SK-N-MC (cell line): ENCODE measurements around the gene FXYD5.

Experiments used
- EZH2 ChIP-seq: fragments of 200-600 bp; sonication (generic); IDR thresholded peaks from one replicate; pipeline ENCODE4 v1.6.1; 2017; ENCODE audit warnings: antibody characterized with exemption
- FOXP2 ChIP-seq: optimal IDR thresholded peaks from 2 replicates; pipeline ENCODE3; 2011; ENCODE audit warnings: mild to moderate bottlenecking, moderate library complexity; ENCODE audit not compliant: insufficient read depth; ENCODE audit errors: extremely low read length, control extremely low read depth
- POLR2AphosphoS5 ChIP-seq: IDR thresholded peaks from 2 replicates; pipeline ENCODE4 v1.6.1; 2012; ENCODE audit warnings: mild to moderate bottlenecking, low read depth, low read length, borderline replicate concordance

DNA sequence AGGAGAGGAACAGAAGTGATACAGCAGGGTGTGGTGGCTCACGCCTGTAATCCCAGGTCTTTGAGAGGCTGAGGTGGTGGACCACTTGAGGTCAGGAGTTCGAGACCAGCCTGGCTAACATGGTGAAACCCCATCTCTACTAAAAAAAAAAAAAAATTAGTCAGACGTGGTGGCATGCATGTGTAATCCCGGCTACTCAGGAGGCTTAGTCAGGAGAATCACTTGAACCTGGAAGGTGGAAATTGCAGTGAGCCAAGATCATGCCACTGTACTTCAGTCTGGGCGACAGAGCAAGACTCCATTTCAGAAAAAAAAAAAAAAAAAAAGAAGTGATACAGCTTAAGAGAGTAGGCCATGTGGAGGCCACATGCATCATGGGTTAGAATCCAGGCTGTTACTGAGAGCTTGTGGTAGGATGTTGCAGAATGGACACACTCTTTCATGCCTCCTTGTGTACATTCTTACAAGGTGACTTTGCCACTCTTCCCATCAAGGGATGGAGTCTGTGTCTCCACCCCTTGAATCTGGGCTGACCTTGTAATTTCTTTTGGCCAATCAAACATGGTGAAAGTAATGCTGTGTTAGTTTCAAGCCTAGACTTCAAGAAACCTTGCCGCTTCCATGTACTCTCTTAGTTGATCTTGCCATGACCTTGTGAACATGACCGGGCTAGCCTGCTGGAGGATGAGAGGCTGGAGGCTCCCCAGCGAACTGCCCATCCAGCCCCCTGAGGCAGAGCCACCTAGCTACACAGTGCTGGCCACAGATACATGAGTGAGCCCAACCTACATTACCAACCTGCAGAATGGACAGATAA lies 61.7 kb downstream of the FXYD5 start:
- TF ChIP-seq POLR2AphosphoS5 (no peak), EZH2 (no peak), FOXP2 (no peak)
